Cardiac septum (tissue), 1 donor: ENCODE measurements around the gene ALKBH2. TPM values are rescaled to one million over a fixed set of nuclear protein-coding genes. Genes with fewer than 3 reads are reported as not detected.

Source experiments
- DNase-seq: peaks from one replicate; pipeline ENCODE4 v3.0.0-alpha.2; 2020; ENCODE audit warnings: low spot score
- intact Hi-C: fragments of 100-400 bp; cut with DNase I; formaldehyde crosslinking; loops from one replicate; pipeline ENCODE4 v1.14.0; 2022
- long read RNA-seq: library from polyadenylated mRNA; unstranded; transcript quantifications from one replicate; pipeline ENCODE4 v2.0.0, GENCODE V29; 2021
- total RNA-seq: library from RNA; stranded (reverse); fragmentation: NEBNext Ultra II Directional; extraction: Animal tissue kit (Norgen Biotek cat#: 25700); gene quantifications from one replicate; pipeline ENCODE4 v1.2.1, GENCODE V29; 2021
- donor health status: DM: no; HTN: no; CAD: no.

Gene ALKBH2
- total RNA-seq = 9.7 TPM
- long read RNA-seq, transcript ALKBH2-202 (4 exons, 1,159 nt) = major isoform, 5 of 11 reads
- long read RNA-seq, partial matches to known transcripts = 3 of 11 reads
- long read RNA-seq, other reads (novel, unspliced or antisense) = 1 of 11 reads

DNA sequence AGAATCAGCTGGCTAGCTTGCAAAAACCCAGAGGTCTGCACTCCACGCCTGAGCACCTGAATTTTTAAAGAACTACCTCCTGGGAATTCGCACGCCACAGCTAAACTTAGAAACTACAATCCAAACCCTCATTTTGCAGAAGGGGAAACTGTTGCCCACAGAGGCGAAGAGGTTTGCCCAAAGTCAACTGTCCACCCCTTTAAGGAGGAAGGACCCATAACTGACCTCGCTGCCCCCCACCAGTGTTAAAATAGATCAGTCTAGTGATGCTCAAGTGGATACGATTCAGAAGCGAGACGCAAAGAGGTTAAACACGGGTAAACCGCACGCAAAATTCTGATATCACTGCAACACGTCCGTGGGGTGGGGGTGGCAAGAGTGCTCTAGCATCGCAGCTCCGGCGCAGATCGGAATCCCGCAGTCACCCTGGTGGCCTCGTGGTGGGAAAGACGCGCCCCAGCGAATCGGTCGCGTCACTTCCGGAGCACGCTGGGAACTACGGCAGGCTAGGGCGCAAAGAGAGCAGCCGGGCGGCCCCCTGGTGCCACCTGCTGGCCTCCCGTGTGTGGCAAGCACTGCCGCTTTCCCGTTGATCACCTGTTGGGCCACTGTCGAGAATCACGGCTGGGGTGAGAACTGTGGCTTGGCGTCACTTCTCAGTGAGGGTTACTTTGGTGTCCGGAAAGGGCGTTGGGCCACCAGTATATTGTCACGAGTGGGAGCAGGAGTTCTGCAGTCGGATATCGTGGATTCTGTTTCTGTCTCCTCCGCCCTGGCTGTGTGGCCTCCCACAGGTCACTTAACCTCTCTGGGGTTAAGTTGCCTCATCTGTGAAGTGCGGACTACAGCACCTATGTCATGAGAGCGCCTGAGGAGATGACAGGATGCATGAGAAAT lies at the start of gene ALKBH2:
ALKBH2 (minus strand) TSS at position 451 of the 897 bp plus-strand sequence. CDS start 686 bp downstream, outside the sequence.
- intact Hi-C loops = loop anchor here (2.0 to 10.0 kb wide), 4 partner anchors 141 to 528 kb away; partner anchors contain the start of gene SSH1
- peak; percentile 97 for DNase-seq

DNA sequence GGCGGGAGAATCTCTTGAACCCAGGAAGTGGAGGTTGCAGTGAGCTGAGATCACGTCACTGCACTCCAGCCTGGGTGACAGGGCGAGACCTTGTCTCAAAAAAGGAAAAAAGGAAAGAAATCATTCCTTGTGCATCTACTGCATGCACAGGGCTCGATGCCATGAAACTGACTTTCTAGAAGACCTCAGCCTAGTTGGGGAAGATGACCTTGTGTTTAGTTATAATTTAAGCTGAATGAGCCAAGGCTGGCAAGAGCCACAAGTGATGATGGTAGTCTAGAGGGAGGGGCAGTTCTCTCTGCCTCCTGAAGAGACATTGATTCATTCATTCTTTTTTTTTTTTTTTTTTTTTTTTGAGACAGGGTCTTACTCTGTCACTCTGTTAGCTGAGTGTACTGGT lies 47.3 kb upstream of the ALKBH2 start:
- intact Hi-C loops = no loop called here
- no peak for DNase-seq

DNA sequence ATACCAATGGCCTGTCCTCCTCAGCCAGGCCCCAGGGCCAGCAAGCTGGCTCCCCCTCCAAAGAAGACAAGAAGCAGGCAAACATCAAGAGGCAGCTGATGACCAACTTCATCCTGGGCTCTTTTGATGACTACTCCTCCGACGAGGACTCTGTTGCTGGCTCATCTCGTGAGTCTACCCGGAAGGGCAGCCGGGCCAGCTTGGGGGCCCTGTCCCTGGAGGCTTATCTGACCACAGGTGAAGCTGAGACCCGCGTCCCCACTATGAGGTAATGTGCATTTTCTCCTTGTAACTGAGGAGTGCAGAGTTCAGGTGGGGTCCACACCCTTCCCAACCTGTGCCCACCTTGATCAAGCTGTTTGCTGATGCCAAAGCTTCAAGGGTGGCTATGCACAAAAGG lies 46.5 kb upstream of the ALKBH2 start:
- no peak for DNase-seq
- intact Hi-C loops = no loop called here

DNA sequence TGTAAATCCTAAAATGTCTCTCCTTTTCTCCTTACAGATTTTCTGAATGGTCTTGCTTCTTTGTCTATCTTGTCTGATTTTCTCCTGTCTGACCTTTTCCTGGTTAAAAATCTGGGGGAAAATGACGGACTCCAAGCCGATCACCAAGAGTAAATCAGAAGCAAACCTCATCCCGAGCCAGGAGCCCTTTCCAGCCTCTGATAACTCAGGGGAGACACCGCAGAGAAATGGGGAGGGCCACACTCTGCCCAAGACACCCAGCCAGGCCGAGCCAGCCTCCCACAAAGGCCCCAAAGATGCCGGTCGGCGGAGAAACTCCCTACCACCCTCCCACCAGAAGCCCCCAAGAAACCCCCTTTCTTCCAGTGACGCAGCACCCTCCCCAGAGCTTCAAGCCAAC lies 46.1 kb upstream of the ALKBH2 start:
- DNase-seq = no peak
- intact Hi-C loops = no loop called here

DNA sequence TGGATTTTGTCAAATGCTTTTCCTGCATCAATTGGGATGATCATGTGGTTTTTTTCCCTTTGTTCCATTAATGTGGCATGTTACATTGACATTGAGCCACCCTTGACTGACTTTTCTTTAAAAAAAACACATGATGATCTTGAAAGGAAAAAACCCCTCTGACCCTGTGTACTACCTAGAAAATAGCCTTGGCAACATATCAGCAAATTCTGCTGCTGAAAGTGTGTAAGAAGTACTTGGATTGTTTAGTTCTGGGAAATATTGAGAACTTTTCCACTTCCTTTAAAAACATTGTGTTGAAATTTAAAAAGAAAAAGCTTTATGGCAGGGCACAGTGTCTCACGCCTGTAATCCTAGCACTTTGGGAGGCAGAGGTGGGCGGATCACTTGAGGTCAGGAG lies 43.8 kb upstream of the ALKBH2 start:
- intact Hi-C loops = no loop called here
- DNase-seq = no peak

- no peak for DNase-seq
- intact Hi-C loops = no loop called here
These were observed 41.1 kb upstream of the ALKBH2 start for GRCh38 chr12:109134186-109134917.

- intact Hi-C loops = no loop called here
These were observed 38.1 kb upstream of the ALKBH2 start for GRCh38 chr12:109131154-109132050.

GRCh38 chr12:109130297-109131153 lies 37.3 kb upstream of the ALKBH2 start:
- intact Hi-C loops = no loop called here
- no peak for DNase-seq

More at GRCh38 chr12:109131154-109132050, 38.1 kb upstream of the ALKBH2 start:
- peak; percentile 86 for DNase-seq

DNA sequence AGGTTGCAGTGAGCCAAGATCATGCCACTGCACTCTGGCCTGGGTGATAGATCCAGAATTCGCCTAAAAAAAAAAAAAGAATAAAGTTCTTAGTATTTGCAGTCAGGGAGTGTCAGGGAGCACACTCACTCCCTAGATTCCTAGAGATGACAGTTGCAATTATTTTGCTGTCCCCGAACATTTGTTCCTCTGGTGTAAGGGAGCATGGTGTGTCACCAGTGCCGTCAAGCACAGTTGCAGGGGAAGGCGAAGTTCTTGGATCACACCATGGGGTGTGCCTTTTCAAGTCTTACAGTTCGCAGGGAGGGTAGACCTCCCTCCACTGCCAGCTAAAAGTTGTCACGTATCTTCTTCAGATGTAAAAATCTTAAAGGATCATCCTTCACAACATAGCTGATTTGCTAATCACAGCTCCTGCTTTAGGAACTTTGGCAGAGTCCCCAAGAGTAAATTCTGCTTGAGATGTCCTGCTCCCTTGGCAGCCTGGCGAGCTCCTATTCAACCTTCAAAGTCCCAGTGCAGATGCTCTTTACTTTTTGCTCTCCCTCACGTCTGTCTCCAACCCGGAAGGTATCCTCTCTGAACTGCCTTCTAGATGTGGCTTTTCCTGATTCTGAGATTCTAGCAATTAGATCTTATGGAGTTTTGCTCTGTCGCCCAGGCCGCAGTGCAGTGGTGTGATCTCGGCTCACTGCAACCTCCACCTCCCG lies 34.4 kb upstream of the ALKBH2 start:
- intact Hi-C loops = no loop called here
- DNase-seq = no peak

- intact Hi-C loops = no loop called here
- no peak for DNase-seq
These were observed 33.5 kb upstream of the ALKBH2 start for GRCh38 chr12:109126784-109127183.

DNA sequence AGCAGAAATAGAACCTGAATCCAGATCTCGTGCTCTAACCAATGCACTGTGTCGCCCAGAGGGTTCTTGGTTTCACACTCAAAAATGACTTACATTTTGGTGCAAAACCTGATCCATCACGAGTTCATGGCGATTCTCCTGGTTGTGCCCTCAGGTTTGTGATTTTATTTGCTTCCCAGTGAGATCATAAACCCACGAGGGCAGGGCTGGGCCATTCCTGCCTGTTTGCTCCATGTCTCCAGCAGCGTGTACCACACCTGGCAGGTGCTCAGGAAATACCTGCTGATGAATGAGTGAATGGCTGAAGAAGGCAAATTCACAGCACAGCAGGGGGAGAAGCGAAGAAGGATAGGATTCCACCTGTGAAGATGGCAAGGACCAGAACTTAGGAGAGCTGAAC lies 32.5 kb upstream of the ALKBH2 start:
- DNase-seq = no peak
- intact Hi-C loops = no loop called here

GRCh38 chr12:109124878-109125648 lies 31.8 kb upstream of the ALKBH2 start:
- intact Hi-C loops = no loop called here
- DNase-seq = no peak

GRCh38 chr12:109121346-109121880 lies 28.1 kb upstream of the ALKBH2 start:
- intact Hi-C loops = no loop called here
- DNase-seq = no peak

DNA sequence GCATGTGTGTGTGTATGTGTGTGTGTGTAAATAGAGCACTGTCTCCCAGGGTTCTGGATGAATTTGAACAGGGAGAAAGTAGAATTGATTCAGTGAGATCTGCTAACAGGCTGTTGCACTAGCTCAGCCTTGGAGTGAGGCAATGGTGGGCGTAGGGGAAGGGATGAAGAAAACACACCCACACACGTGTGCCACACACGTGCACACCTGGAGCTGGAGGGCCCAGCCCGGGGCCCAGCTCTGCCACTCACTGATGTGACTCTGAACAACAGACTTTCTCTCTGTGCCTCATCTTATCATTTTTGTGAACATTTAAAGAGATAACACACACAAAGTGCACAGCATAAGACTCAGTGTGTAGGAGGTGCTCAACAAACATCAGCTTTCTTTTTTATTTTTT lies 27.3 kb upstream of the ALKBH2 start:
- intact Hi-C loops = no loop called here

GRCh38 chr12:109120095-109120494 lies 26.8 kb upstream of the ALKBH2 start:
- DNase-seq = no peak
- intact Hi-C loops = no loop called here

More for the DNA sequence above, 27.3 kb upstream of the ALKBH2 start:
- no peak for DNase-seq

- DNase-seq = no peak
- intact Hi-C loops = no loop called here
These were observed 23.3 kb upstream of the ALKBH2 start for GRCh38 chr12:109116611-109116949.
